HG03558 (cell line): Measurements from ENCODE around the gene TTC13.

Experiments used
- ATAC-seq: cut with Tn5 transposase; IDR thresholded peaks from one replicate; pipeline ENCODE4 v1.9.1; 2021; ENCODE audit warnings: moderate number of reproducible peaks; ENCODE audit not compliant: unreplicated experiment; ENCODE audit errors: extremely low read depth

The TTC13 gene

GRCh38 chr1:230878591-230878990 is 100.1 kb downstream of the TTC13 start:
- ATAC-seq: no peak

- ATAC-seq: no peak
These were observed 100.6 kb downstream of the TTC13 start for GRCh38 chr1:230877924-230878590.

- no peak for ATAC-seq
These were observed 101.3 kb downstream of the TTC13 start for GRCh38 chr1:230877146-230877923.

GRCh38 chr1:230876660-230877059 is 102.0 kb downstream of the TTC13 start:
- ATAC-seq: no peak

DNA sequence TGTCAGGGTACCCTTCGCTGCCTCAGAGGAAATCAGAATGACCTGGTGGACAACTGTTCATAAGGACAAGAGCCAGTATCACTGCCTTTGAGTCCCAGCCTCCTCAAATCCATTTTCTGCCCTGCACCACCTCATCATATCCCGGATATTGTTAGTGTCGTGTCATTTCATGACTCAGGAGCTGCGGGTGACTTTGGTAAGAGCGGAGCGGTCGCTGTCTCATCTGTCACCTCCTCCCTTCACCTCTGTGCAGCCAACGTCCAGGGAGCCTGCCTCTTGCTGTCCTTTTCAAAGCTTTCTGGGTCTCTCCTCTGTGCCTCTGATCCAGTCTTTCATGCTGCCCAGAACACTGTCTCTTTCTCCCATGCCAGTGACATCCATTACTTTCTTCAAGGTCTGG is 103.3 kb downstream of the TTC13 start:
- ATAC-seq: no peak

DNA sequence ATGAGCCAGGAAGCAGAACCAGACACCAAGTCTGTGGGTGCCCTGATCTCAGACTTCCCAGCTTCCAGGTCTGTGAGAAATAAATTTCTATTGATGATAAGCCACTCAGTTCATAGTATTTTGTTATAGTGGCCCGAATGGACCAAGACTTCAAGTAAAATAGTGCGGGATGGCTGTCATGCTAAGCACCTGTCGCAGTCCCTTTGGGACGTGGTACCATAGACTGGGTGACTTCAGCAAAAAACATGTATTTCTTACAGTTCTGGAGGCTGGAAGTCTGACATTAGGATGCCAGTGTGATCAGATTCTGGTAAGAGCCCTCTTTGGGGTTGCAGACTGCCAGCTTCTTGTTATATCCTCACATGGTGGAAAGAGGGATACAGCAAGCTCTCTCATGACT is 107.7 kb downstream of the TTC13 start:
- ATAC-seq: no peak

DNA sequence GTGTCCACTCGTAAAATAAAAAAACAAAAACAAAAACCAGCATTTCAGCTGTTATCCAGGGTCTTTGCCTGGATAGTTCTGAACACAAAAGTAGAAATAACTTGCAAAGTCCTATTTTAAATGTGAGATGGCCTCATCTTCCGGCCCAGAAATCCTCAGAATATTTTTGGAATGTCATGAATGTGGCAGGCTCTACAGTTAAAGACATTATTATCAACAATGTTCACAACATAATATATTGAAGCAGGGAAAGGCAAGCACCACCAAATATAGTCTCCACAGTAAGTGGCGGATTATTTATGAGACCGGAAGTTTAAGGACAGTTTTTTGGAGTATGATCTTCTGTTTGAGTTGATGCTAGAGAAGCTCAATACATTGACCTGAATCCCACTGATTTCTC is 109.2 kb downstream of the TTC13 start:
- ATAC-seq: no peak

DNA sequence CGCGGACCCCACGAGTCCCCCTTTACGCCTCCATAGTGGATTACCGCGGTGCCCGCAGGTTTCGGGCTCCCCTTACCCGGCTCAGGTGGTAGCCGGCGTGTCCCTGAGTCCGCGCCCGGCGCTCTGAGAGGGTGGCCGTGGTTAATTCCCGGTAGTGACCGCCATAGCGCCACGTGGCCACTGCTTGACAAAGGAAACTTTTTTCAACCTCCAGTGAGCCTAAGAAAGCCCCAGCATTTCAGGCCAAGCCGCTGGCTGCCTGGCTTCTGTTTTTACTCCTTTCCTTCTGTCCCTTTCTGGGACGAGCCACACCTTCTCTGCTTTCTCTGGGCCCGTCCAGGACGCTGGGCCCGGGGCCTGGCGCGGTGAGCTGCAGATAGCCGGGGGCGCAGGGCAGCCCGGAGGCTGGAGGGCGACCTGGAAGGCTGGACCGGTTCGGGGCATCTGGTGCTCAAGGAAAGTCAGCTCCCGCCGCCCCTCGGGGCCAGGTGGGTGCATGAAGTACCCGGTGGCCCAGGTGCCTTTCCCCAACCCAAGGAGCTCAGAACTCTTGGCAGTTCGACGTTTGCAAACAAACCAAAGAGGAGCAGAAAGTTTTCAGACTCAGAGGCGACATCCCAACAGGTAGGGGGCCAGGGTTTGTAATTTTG is 109.8 kb downstream of the TTC13 start:
- ATAC-seq: no peak

GRCh38 chr1:230867903-230868735 is 110.5 kb downstream of the TTC13 start, which contains the start of gene C1orf198:
Gene C1orf198 (minus strand): TSS chr1:230868521. CDS start chr1:230868512, 9 bp downstream.
- ATAC-seq: no peak

DNA sequence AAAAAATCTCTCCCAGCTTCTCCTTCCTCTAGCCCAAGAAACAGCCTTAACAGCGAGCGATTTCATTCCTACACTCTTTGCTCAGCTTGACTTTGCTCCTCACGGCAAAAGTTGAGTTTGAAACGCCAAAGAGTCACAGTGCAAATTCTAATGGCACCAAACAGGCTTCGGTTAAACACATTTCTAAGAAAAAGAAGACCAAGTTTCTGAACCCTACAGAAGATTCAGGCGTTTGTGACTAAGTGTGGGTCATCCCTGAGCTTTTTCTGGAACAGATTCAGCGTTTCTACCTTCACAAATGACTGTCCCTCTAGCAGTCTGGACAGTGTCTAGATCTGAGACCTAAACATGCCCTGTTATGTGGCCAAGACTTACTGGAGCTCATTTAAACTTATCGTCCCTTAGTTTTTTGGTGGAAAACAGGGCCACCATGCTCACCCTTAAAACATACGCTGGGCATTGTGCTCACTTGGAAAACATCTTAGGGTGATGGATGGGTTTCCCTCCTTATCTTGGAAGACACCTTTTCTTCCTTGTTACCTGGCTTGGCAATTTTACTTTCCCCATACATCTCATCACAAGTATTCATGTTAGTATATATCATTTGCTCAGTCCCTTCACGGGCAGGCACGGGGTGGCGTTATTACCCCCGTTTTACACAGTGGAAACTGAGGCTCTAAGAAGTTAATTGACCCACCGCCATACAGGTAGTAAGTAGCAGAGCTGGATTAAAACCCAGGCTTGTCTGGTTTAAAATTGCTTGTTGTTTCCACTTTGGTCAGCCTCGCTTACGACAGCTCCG is 111.4 kb downstream of the TTC13 start:
- ATAC-seq: no peak

DNA sequence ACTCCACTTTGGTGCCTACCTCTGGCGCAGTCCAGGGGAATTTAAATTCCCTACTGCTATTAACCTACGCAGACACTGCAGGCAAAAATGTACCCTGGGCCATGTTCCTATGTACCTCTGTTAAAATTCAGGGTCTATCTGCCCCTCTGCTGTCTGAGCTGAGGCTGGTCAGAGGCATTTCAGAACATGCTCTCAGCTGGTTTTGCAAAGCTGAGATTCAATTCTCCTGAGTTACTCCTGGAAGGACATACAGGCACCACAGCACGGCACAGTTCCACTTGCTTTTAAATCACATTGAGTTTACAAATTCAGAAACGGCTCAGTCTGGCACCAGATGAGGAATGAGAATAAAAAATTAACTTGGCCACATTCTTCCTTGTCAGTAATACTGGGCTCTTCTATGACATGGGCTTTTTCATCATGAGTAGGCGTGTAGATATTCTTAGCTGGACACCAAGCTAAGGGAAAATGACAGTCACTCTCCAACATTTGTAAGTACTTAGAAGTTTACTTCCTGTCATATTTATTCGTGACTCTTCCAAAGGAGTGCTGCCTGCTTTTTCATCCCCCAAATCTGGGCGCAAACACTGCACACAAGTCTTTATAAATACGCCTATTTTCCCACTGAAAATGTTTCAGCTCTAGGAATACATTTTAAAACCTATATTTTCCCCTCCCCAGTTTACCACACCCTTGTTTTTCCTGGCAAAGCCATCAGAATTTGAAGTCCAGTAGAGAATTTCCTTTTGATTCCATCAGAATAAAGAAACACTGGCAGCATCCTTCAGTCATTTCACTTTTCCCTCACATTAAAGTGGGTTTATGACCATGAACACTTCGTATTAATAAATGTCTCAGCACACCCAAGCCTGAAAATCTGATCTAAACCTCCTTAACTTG is 112.2 kb downstream of the TTC13 start:
- no peak for ATAC-seq

DNA sequence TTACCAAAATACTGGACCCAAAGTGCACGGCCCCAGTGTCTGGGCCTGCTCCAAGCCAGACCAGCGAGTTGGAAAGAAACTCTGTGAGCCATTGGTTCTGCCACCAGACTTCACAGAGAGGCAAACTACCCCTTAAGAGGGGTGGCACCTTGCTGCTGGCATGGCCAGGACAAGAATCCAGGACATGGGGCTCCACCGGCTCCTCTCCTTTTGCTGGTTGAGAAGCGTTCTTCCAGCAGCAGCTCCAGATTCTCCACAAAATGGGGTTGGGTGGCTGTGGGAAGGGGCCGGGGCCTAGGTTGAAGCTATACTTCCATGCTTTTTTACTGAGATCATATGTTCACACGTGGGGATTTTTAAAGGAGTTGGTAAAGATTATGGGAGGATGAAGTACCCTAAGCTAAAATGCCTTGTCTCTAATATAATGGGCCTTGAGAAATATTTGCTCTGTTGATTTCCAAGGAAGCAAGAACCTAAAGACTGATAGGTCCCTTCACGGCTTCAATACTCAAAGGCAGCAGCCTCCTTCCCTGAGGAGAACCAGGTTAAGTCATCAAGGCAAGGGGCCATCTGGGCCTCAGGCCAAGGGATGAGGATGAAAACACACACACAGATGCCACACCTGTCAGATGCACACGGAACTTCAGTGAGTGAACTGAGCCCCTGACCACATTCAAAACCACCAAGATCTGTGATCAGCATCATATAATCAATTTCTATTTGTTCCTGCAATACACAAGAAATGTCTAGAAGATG is 113.4 kb downstream of the TTC13 start:
- no peak for ATAC-seq

DNA sequence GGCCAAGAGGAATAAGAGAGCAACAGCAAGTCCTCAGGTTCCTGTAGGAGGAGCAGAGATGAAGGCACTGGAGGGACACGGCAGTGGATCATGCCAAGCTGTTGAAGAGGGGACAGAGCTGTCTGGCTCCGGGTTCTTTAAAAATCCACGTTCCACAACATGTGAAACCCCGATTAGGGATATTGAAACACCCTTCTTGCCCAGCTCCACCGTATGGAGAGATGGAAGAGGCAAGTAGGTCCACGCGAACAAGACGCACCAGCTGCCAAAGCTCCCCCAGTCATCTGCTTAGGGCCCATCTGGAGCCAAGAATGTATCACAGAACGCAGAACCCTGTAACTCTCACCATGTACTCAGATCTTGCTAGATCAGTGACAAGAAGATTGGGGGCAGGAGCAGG is 114.2 kb downstream of the TTC13 start:
- no peak for ATAC-seq

GRCh38 chr1:230863449-230863848 is 115.2 kb downstream of the TTC13 start:
- ATAC-seq: no peak

GRCh38 chr1:230861970-230862595 is 116.6 kb downstream of the TTC13 start:
- no peak for ATAC-seq

DNA sequence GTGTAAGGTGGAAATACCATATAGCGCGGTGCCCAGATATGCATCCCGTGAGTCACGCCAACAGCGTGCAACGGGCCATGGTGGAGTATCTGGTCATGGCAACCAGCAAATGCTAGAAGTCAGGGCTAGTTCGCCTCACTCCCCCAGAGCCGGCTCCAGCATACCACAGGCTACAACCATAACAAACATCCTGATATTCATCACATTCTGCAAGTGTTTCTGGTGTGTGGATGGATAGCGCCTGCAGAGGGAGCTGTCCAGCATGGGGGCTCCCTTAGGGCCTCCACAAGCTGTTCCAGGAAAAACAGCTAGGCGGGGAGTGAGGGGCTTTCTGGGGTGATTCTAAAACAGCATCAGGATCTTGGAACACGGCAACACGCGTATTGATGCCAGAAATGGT is 117.2 kb downstream of the TTC13 start:
- no peak for ATAC-seq

- no peak for ATAC-seq
These were observed 117.9 kb downstream of the TTC13 start for GRCh38 chr1:230860617-230861384.
